Smooth muscle cell (in vitro differentiated cells): Measurements from ENCODE around the gene PRRX2. TPM values are rescaled to one million over a fixed set of nuclear protein-coding genes. Genes with fewer than 3 reads are reported as not detected.

Experiments
- DNase-seq: peaks from one replicate; lab custom pipeline; 2025; ENCODE audit not compliant: unreplicated experiment; lab: John Stamatoyannopoulos, UW
- H2AFZ ChIP-seq: fragments of 200-600 bp; sonication (generic); 2 replicates; pipeline ENCODE4 v1.6.0; 2016; ENCODE audit warnings: antibody characterized with exemption, low read depth, mild to moderate bottlenecking
- H3F3A ChIP-seq: fragments of 200-600 bp; sonication (generic); 2 replicates; pipeline ENCODE4 v1.6.0; 2017; ENCODE audit warnings: antibody characterized with exemption, low read depth
- H3K27ac ChIP-seq: fragments of 200-600 bp; sonication (generic); 2 replicates; pipeline ENCODE4 v1.5.1; 2016; ENCODE audit warnings: low read depth, mild to moderate bottlenecking
- H3K27me3 ChIP-seq: fragments of 200-600 bp; sonication (generic); 2 replicates; pipeline ENCODE4 v1.6.1; 2016; ENCODE audit warnings: low read depth, mild to moderate bottlenecking
- H3K36me3 ChIP-seq: fragments of 200-600 bp; sonication (generic); 2 replicates; pipeline ENCODE4 v1.5.1; 2016; ENCODE audit warnings: low read depth
- H3K4me1 ChIP-seq: fragments of 200-600 bp; sonication (generic); 2 replicates; pipeline ENCODE4 v1.5.1; 2016; ENCODE audit warnings: low read depth
- H3K4me2 ChIP-seq: fragments of 200-600 bp; sonication (generic); 2 replicates; pipeline ENCODE4 v1.6.0; 2016; ENCODE audit warnings: mild to moderate bottlenecking
- H3K4me3 ChIP-seq: fragments of 200-600 bp; sonication (generic); 2 replicates; pipeline ENCODE4 v1.5.1; 2016; ENCODE audit warnings: mild to moderate bottlenecking
- H3K79me2 ChIP-seq: fragments of 200-600 bp; sonication (generic); 2 replicates; pipeline ENCODE4 v1.6.0; 2016; ENCODE audit warnings: low read depth, mild to moderate bottlenecking
- H3K9ac ChIP-seq: fragments of 200-600 bp; sonication (generic); 2 replicates; pipeline ENCODE4 v1.6.0; 2016; ENCODE audit warnings: low read depth
- H3K9me3 ChIP-seq: fragments of 200-600 bp; sonication (generic); replicated peaks from 2 replicates; pipeline ENCODE4 v1.5.1; 2016; ENCODE audit warnings: low read depth
- H4K20me1 ChIP-seq: fragments of 200-600 bp; sonication (generic); 2 replicates; pipeline ENCODE4 v1.6.0; 2016; ENCODE audit warnings: low read depth
- WGBS: methylation state at CpG from one replicate; pipeline ENCODE4 v1.1.7; 2016; ENCODE audit warnings: low lambda C conversion rate; 5-methylcytosine and 5-hydroxymethylcytosine counted together
- polyA plus RNA-seq: library from polyadenylated mRNA; unstranded; fragments of >200 nt; fragmentation: Nextera tagmentation; extraction: Ambion mirVana; gene quantifications from 2 replicates; pipeline ENCODE4 v1.2.1, GENCODE V29; 2016
- total RNA-seq: library from RNA; depleted of rRNA; stranded (reverse); fragments of >200 nt; gene quantifications from 2 replicates; pipeline ENCODE4 v1.2.3, GENCODE V29; 2014
- TF ChIP-seq, protein P1 (sequence below): fragments of 200-600 bp; sonication (generic); IDR thresholded peaks from 2 replicates; pipeline ENCODE4 v1.5.1; 2017; ENCODE audit warnings: borderline replicate concordance, mild to moderate bottlenecking, antibody characterized with exemption; ENCODE audit not compliant: insufficient read depth, poor library complexity, severe bottlenecking

The PRRX2 gene
- total and polyA plus RNA-seq, 2 experiments from 2014 or later = 87.7 to 234 TPM

DNA sequence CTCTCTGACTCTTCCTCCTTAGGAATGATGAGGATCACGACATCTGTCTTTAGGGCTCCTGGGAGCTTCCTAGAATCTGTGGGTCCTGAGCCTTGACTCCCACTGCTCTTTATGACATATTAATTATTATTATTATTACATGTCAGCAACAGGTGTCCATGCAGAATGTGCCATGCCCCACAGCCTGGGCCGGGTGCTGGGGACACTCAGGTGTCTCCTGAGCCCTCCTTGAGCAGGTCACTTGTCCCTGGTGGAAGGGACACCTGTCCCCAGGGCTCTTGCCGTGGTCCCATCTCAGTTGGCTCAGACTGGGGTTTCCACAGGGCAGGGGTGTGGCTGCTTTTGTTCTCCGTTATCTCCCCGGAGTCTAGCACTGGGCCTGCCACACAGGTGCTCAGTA lies 53.2 kb downstream of the PRRX2 start:
- H3K36me3 ChIP-seq = no peaks in the 10 kb centered on the region
- no peak overlapping the region for H3K4me2 ChIP-seq
- H3K4me3 ChIP-seq = no peak overlapping the region
- TF ChIP-seq, protein P1, sequence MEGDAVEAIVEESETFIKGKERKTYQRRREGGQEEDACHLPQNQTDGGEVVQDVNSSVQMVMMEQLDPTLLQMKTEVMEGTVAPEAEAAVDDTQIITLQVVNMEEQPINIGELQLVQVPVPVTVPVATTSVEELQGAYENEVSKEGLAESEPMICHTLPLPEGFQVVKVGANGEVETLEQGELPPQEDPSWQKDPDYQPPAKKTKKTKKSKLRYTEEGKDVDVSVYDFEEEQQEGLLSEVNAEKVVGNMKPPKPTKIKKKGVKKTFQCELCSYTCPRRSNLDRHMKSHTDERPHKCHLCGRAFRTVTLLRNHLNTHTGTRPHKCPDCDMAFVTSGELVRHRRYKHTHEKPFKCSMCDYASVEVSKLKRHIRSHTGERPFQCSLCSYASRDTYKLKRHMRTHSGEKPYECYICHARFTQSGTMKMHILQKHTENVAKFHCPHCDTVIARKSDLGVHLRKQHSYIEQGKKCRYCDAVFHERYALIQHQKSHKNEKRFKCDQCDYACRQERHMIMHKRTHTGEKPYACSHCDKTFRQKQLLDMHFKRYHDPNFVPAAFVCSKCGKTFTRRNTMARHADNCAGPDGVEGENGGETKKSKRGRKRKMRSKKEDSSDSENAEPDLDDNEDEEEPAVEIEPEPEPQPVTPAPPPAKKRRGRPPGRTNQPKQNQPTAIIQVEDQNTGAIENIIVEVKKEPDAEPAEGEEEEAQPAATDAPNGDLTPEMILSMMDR = no peak
- no peak overlapping the region for H3K9ac ChIP-seq
- 93% methylated on average over 5 of the region's 5 CpGs for WGBS
- H3K27ac ChIP-seq = no peak overlapping the region
- H3K4me1 ChIP-seq = no peaks in the 10 kb centered on the region
- no peaks in the 10 kb centered on the region for H3K9me3 ChIP-seq
- DNase-seq = no peak
- H3K79me2 ChIP-seq = peaks cover 4% of the 10 kb centered on the region
- no peaks in the 10 kb centered on the region for H3F3A ChIP-seq
- no peak overlapping the region for H2AFZ ChIP-seq
- H4K20me1 ChIP-seq = peaks cover 8% of the 10 kb centered on the region
- no peaks in the 10 kb centered on the region for H3K27me3 ChIP-seq

DNA sequence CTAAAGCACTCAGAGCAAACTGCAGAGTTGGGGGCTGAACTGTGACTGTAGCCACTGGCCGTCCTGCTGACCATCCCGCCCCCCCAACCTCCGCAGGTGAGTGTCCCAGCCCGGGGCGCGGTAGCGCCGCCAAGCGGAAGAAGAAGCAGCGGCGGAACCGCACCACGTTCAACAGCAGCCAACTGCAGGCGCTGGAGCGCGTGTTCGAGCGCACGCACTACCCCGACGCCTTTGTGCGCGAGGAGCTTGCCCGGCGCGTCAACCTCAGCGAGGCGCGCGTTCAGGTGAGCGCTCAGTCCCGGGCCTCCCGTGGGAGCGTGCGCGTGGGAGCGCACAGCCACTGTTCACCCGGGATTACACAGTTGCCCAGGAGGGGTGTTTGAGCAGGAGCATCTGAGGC lies 53.7 kb downstream of the PRRX2 start:
- Histone ChIP-seq H2AFZ (no peak overlapping the region), H3K36me3 (no peaks in the 10 kb centered on the region), H4K20me1 (peaks cover 8% of the 10 kb centered on the region), H3K27me3 (no peaks in the 10 kb centered on the region), H3K4me2 (no peak overlapping the region), H3K4me1 (no peaks in the 10 kb centered on the region), H3K9me3 (no peaks in the 10 kb centered on the region), H3K9ac (no peak overlapping the region), H3K27ac (no peak overlapping the region), H3F3A (no peaks in the 10 kb centered on the region), H3K79me2 (peaks cover 4% of the 10 kb centered on the region), H3K4me3 (no peak overlapping the region)
- TF ChIP-seq, protein P1 = no peak
- 77% methylated on average over 38 of the region's 38 CpGs for WGBS
- no peak for DNase-seq

DNA sequence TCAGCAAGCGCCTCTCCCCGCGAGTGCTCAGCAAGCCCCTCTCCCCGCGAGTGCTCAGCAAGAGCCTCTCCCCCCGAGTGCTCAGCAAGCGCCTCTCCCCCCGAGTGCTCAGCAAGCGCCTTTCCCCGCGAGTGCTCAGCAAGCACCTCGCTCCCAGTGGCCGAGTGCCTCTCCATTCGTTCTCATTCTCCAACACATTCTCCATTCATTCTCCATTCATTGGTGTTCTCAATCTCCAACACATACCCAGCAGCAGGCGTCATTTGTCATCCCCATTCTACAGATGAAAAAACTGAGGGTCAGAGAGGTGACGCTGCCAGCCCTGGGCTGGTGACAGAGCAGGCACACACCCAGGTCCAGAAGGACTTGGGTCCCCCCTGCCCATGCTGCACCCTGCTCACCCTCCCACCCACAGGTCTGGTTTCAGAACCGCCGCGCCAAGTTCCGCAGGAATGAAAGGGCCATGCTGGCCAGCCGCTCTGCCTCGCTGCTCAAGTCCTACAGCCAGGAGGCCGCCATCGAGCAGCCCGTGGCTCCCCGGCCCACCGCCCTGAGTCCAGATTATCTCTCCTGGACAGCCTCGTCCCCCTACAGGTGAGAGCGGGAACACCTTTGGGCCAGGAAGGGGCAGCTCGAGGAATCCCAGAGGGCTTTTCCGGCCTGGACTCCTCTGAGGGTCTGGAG lies 54.9 kb downstream of the PRRX2 start:
- DNase-seq = no peak
- Histone ChIP-seq H3K4me1 (no peaks in the 10 kb centered on the region), H3K79me2 (peaks cover 4% of the 10 kb centered on the region), H2AFZ (no peak overlapping the region), H3K4me3 (no peak overlapping the region), H3K4me2 (no peak overlapping the region), H4K20me1 (peaks cover 8% of the 10 kb centered on the region), H3F3A (no peaks in the 10 kb centered on the region), H3K27ac (no peak overlapping the region), H3K9me3 (no peaks in the 10 kb centered on the region), H3K36me3 (no peaks in the 10 kb centered on the region), H3K27me3 (no peaks in the 10 kb centered on the region), H3K9ac (no peak overlapping the region)
- 93% methylated on average over 31 of the region's 31 CpGs for WGBS
- TF ChIP-seq, protein P1 = peak; percentile 30

DNA sequence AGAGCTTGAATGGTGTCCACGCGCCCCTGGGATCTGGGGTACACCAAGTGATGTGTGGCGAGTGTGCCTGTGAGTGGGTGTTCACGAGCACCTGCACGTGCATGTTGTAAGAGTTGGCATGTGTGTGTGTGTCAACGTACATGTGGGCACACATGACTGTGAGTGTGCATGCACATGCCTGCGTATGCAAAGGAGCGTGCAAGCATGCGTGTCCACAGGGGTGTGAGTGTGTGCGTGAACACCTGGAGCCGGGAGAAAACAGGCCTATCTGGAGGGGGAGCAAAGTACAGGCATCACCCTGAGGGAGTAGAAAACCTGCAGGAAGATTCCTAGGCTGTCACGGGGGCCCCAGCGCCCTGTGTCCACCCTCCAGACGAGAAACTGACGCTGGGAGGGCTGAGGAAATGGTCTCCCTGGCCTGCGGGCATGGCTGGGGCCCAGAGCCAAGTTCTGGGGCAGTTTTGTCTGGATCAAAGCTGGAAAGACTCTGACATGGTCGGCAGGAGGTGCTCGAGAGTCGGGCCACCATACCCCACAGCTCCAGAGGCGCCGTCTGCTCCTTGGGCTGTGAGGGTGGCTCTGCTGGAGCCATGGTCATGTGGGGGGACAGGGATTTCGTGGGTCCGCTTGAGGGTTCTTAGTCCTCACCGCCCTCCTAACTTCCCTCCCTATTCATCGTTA lies 55.6 kb downstream of the PRRX2 start:
- no peak overlapping the region for H3K27ac ChIP-seq
- no peaks in the 10 kb centered on the region for H3K4me1 ChIP-seq
- no peak for DNase-seq
- H4K20me1 ChIP-seq = peaks cover 8% of the 10 kb centered on the region
- no peak overlapping the region for H2AFZ ChIP-seq
- no peaks in the 10 kb centered on the region for H3K36me3 ChIP-seq
- H3K4me2 ChIP-seq = no peak overlapping the region
- TF ChIP-seq, protein P1 = no peak
- H3F3A ChIP-seq = no peaks in the 10 kb centered on the region
- no peak overlapping the region for H3K9ac ChIP-seq
- no peak overlapping the region for H3K4me3 ChIP-seq
- H3K27me3 ChIP-seq = no peaks in the 10 kb centered on the region
- no peaks in the 10 kb centered on the region for H3K9me3 ChIP-seq
- peaks cover 4% of the 10 kb centered on the region for H3K79me2 ChIP-seq
- 88% methylated on average over 25 of the region's 25 CpGs for WGBS
